Inflammatory macrophage treated with lipopolysaccharide for 1 hour (primary cell): ENCODE data around the gene SYTL1.
"Not testable (repeated sequence)": the region's sequence is repeated elsewhere in the genome, so short reads cannot be mapped to it uniquely, and the experiment has no call there.

Source experiments
- DNase-seq, 2 donors: peaks; one replicate each; pipeline ENCODE4 v3.0.0-alpha.2; 2020 to 2022

The SYTL1 gene

DNA sequence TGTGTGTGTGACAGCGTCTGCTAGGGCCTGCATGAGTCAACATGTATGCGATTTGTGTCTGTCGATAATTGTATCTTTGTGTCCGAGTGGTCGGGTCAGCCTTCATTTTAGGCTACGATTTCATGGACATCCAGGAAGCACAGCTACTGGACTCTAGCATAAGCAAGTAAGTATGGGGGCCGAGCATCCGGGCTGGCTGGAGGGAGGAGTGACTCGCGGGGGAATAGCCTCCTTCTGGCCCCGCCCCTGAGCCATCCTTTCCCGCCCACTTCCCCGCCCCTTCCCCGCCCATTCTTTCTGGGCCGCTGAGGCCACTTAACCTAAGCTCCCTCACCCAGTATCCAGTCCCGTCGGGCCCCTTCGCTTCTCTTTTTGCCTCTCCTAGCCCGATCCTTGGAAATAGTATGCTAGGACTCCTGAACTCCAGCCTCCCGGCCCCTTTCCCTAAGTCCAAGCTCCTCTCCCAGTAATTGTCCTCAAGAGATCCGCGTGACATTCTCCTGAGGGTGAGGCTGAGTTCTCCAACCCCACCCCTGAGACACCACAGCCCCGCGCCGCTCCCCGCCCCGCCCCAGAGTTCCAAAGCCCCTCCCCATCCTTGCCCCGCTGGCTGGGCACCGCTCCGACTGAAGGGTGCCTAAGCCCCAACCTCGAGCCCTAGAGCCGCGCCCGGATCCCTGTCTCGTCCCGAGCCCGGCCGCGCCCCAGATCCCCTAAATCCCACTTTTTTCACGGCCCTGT lies 23.7 kb downstream of the SYTL1 start:
- DNase-seq = peak; percentile 78 to 93

DNA sequence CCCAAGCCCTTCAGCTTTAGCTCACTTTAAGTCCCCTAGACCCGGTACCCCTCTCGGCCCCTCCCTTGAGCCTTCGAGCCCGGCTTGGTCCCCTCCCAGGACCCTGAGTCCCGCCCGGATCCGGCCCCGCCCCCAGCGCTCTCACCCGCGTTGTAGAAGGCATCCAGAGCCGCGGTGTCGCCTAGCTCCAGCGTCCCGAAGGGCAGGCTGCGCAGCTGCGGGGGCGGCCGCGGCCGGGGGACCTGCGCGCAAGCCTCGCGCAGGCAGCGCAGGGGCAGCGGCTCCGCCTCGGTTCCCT lies 24.2 kb downstream of the SYTL1 start:
- peak; percentile 71 to 74 for DNase-seq

DNA sequence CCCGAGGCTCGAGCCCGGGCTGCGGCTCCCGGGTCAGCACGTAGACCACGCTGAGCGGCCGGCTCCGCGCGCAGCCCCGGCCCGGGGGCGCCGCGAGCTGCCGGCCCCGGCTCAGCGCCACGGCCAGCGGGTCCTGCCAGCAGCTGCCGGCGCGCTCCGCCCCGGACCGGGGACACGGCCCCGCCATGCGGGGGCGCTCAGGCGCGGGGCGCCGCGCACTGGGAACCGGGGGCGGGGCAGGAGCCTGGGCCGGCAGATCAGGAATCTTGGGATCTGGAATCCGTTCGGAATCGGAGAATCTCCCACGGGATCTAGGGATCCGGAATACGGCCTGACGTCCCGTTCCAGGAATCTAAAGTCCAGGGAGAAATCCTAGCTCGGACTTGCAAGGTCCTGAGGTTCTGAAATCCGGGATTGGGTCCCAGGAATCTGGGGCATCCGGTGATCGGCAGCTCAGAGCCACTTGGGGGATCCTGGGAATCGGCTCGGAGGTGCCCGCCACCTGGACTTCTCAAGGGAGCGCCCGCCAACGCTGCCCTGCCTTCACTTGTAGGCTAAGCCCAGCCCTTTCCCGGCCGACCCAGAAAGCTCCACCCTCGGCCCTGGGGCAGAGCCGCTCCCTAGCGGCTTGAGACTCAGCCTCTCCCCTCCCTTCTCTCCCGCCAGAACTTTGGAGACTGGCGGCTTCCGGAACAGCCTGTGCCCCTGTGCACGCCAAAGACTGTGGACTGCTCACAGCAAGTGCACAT lies 24.8 kb downstream of the SYTL1 start, which contains the start of gene MAP3K6:
Gene MAP3K6 (minus strand): TSS at position 551 of the 749 bp plus-strand sequence. CDS start 364 bp downstream, at position 187.
- DNase-seq = peak; percentile 56 to 59

DNA sequence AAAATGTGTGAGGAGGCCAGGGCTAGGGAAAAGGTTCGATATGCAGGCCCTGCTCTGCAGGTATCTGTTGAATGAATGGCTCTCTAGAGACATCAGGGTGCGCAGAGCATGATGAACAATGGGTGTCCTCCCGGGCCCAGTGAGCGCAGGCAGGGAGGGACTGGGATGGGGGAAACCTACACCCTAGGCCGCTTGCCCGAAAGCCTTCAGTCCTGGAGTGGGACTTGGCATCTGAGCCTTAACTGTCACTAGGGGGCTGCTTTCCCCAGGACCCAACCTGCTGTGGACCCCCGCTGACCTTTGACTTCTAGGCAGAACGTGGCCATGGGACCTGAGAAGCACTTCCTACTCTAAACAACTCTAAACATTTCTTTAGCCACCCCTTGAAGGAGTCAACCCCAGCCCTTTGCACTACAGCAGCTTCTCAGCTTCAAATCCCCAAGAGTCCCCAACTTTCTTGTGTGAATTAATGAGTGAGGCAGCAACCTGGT lies 25.4 kb downstream of the SYTL1 start:
- DNase-seq = no peak

DNA sequence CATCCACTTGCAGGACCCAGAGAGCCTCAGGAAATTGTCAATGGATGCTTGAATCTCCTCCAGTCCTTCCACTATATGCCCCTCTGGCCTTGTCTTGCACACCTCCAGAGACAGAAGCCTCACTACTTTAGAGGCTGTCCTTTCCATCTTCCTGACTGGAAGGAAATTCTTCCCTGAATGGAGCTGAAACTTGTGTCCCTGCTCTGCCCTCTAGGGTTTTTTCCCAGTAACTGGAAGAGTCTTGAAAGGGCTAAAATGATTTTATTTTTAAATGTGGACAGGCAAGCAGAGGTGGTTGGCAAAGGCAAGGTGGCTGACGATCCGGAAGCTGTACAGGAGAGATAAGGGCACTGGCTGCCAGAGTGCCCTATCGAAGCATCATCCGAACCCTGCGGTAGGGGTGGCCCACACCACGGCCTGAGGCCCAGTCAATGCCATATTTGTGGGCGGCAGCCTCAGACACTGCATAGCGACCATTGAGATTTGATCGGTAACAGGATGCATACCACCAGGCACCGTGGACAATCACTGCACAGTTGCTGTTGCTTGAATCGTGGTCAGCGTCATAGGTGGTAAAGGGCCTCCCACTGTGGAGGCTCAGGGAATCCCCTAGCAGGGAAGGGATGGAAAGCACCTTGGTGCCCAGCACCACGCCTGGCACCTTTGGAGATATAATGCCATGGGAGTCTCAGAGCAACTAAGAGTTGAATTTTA lies 27.2 kb downstream of the SYTL1 start:
- no peak for DNase-seq

DNA sequence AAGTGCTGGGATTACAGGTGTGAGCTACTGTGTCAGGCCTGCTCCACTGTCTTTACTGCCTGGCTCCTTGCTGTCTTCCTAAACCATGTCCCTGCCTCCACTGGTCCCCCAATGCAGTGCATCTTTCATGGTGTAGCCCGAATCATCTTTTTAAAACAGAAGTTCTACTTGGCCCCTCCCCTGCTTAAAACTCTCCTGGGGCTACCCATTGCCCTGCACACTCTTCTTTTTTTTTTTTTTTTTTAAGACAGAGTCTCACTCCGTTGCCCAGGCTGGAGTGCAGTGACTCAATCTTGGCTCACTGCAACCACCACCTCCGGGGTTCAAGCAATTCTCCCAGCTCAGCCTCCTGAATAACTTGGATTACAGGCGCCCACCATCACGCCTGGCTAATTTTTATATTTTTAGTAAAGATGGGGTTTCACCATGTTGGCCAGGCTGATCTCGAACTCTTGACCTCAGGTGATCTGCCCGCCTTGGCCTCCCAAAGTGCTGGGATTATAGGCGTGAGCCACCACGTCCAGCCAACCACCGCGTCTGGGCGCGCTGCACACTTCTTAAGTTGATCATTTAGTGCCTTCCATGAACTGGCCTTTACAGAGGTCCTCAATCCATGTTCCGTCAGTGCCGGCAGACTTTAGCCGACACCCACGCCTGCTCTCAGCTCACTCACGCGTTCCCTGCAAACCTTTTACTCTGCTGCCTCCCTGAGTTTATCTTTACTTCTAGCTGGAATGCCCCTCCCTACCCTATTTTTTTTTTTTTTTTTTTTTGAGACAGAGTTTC lies 30.4 kb downstream of the SYTL1 start:
- no peak for DNase-seq

DNA sequence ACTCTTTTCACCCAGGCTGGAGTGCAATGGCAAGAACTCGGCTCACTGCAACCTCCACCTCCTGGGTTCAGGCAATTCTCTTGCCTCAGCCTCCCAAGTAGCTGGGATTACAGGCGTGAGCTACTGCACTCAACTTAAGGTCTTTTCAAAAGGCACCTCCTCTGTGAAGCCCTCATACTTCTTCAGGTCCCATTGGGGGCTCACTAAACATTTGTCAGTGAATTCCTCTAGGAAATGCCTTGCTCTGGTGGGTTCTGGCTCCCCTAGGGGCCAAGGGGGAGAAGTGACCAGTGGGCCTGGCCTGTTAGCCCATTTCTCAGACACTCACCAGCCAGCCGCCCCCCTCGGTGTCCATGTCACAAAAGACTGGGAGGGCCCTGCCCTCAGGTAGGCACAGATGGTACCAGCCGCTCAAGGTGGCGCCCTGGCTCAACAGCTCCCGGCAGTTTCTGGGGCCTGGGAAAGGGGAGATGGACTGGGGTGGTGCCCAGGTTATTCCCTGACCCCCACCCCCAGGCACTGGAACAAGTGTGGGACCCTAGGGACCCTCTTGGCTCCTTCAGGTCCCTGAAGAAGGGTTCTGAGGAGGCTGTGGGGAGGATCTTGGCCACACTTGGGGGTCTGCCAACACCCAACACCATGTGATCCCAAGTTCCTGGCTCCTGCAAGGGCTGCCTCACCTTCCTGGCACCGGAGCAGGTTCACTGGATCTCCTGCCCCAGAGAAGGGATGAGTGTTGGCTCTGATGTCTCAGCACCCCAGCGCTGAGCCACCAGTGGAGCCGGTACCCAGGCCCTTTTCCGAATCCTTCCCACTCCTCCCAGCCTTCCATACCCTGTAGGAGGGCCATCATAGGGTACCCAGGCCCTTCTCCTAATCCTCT lies 31.2 kb downstream of the SYTL1 start:
- DNase-seq = no peak

DNA sequence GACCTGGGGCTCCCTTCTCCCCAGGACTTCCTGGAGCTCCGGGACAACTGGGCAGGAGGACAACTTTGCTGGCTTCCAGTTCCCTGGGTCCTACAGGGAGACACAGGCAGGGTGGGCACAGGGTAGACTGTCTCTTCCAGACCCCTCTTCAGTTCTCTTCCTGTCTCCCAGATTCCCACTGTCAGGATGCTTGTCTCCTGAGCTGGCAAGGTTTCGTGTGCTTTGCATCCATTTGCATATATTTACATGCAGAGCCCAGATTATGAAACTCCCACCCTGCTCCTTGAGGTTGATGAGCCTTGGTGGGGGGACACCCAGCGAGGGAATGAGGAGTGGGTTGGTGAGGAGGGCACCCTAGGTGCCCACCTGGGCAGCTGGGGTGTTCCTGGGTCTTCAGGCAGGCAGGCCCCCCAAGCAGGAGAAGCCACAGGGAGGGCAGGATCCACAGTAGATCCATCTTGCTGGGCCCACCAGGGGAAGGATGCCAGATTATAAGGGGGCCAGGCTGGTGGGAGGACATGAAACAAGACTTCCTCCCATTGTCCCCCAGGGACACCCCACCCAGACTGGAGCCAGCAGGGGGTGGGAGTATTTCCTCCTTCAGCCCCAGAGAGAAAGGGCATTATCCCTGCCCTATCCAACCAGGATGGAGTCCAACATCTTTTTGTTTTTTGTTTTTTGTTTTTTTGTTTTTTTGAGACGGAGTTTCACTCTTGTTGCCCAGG lies 32.7 kb downstream of the SYTL1 start, which contains the start of gene FCN3:
Gene FCN3 (minus strand): TSS at position 463 of the 725 bp plus-strand sequence. CDS start 6 bp downstream, at position 457.
- no peak for DNase-seq

DNA sequence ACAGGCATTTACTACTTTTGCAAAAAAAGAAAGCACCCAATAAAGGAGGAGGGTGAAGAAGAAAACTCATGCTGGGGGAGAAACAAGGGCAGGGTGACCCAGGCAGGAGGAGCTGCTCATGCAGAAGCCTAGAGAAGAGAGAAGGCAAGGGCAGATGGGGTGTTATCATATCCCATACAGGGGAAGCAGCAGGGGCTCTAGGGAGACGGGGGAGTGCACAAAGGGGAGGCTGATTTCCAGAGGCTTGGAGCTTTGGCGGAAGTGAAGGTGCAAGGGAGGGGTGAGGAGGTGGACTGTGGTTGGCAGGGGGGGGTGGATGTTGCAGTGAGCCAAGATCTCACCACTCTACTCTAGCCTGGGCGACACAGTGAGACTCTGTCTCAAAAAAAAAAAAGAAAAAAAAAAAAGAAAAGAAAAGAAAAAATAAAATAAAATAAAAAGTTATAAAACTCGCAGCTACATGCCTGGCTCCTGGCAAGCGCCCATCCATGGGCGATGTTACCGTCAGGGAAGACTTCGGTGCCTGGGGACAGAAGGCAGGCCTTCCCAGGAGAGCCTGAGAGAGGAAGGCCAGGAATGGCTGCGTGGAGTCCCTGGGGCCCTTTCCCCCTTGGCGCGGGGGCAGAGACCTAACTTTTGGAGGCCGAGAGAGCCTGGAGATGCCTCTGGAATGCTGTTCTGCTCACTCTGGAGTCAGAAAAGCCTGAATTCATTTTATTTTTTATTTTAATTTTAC lies 36.1 kb downstream of the SYTL1 start:
- no peak for DNase-seq

DNA sequence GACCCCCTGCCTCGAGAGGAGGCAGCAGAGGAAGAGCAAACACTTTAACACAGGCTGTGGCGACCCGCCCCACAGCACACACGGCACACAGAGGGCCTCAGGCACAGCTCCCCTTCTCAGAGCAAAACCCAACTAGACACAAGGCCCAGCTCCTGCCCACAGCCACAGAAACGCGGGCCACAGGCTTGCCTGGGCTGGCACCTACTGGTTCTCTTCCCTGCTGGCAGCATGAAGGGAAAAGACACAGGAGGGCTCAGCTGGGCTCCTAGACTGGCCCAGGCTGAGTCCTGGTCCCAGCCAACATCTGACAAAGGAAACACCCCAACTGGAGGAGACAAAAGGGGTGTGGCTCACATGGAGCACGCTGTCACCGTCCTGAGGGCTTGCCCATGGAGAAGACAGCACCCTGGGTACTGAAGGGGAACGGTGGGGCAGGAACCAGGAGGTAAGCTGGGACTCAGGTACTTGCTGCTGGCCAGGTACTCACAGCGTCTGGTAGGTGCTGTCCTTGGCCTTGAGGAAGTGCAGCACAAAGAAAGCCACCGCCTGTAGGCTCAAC lies 37.8 kb downstream of the SYTL1 start:
- DNase-seq = no peak

DNA sequence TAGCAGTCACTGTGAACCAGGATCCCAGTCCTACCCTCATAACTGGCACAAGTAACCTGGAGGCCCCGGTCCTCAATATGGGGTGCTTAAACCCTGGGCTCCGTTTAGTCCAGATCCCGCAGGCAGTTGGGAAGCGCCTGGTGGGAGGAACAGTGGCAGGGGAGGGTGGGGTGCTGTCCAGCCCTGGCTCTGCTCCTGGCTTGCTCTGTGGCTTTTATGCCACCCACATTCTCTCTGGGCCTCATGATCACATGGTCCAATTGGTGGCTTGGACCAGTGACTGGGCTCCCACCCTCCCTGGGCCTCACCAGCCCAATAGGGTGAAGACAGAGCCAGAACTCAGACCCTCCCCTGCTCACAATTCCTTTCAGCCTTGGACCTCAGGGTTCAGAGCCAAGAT lies 38.4 kb downstream of the SYTL1 start:
- peak in 1 of 2 donors; percentile 34 for DNase-seq

DNA sequence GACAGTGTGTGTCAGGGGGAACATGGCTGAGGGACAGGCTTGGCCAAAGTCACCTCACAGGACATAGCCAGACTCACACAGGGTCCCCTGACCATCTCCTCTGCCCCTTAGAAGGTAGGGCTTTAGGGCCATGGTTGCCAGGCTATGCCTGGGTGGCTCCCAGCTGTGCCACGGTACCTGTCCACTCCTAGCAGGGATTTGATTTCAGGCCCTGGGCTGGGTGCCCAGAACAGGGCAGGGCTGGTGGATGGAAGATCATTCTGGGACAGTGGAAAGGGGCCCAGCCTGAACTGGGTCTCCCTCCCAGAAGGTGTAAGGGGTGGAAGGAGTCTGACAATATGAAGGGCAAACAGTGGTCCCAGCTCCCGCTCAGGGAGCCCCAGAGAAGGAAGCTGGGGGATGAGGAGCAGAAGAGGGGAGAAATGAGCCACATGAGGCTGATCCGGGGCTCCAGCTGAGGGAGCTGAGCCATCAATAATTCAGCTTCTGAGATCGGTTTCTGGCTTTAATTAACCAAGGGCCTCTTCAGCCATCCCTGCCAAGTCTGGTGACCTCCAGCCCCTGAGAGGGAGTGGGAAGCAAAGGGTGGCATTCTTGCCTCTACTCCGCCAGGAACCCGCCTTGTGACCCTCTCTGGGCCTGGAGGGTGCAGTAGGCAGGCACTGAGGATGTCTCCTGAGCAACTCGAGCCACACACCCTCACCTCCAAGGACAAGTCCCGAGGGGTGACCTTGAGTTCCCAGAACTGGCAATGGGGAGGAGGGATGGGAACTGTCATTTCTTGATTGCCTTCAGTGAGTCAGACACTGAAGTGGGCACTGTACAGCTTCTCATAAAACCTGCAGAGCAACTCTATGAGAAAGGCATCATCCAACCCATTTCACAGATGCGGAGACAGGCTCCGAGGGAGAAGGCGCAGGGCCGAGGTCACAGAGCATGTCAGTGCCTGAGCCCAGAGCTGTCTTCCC lies 39.2 kb downstream of the SYTL1 start:
- no peak for DNase-seq

DNA sequence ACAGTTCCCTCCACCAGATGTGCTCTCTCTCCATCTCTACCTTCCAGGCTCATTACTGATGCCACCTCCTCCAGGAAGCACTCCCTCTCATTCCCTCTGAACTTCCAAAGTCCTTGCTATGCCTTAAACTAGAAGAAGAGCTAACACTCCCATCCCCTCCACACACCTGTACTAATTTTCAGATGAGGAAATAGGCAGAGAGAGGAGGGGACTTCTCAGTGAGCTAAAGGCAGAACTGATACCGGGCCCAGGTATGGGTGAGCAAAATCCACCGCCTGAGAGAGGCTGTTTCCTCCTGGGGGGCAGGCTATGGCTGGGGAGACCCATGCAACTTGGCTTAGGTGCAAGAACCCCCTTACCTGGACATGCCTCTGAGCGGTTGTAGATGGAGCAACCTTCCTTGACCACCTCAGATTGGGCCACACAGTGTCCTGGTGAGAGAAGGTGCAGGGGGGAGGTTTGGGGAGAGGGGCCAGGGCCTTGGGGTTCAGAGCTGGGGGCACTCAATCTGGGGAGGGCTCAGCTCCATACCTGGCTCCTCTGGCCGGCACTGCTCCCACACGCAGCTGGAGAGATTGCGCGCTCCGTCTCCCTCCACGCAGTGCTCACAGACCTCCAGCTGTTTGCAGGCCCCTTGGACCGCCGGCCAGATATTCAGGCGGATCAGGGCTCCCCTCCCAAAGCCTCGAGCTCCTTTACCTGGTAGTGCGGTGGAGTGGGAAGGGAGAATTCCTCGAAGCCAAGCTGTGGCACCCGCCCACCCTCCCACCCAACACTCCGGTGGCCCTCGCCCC lies 40.3 kb downstream of the SYTL1 start:
- DNase-seq = no peak

DNA sequence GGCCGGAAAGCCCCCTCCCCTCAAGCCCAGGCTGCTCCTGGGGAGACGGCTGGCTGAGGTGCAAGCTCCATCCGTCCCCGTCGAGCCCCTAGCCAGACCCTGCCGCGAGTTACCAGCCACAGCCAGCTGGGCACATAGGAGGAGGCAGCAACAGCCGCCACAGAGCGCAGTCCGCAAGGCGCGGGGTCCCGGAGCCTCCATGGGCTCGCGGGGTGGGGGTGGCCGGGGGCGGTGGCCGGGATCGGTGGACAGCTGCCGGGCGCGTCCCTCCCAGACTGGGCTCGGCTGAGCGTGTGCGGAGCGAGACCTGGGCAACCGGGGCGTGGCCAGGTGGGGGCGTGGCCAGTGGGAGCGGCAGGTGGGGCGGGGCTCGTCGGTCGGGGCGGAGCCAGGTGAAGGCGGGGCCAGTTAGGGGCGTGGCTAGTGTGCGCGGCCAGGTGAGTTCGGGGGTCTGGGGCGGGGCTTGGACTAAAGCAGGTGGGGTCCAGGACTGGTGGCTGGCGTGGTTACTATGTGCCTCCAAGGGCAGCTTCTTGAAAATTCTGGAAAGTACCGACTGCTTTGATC lies 41.3 kb downstream of the SYTL1 start, which contains the start of gene CD164L2:
Gene CD164L2 (minus strand): TSS at position 295 of the 567 bp plus-strand sequence. CDS start 94 bp downstream, at position 201.
- no peak for DNase-seq

DNA sequence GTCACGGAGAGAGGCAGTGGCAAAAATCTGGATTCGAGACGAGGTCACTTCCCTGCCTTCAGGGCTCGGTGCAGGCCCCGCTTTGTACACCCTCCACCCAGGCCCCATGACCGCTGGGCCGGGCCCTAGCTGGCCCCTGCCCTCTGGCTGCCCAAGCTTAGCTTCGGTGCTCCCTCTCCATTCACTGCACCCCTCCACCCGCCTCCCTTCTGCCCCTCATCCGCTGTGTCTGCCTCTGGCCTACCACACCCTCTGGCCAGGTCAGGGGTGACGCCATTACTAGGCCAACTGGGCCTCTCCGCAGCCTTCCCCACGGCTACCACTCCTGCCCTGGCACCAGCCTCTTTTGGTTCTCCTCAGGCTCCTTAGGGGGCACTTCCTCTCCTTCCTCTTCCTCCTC lies 41.8 kb downstream of the SYTL1 start:
- no peak for DNase-seq

DNA sequence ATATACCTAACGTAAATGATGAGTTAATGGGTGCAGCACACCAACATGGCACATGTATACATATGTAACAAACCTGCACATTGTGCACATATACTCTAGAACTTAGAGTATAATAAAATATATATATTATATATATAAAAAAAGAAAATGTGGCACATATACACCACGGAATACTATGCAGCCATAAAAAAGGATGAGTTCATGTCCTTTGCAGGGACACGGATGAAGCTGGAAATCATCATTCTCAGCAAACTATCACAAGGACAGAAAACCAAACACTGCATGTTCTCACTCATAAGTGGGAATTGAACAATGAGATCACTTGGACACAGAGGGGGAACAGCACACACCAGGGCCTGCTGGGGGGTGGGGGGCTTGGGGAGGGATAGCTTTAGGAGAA lies 43.0 kb downstream of the SYTL1 start:
- not testable (repeated sequence) for DNase-seq

DNA sequence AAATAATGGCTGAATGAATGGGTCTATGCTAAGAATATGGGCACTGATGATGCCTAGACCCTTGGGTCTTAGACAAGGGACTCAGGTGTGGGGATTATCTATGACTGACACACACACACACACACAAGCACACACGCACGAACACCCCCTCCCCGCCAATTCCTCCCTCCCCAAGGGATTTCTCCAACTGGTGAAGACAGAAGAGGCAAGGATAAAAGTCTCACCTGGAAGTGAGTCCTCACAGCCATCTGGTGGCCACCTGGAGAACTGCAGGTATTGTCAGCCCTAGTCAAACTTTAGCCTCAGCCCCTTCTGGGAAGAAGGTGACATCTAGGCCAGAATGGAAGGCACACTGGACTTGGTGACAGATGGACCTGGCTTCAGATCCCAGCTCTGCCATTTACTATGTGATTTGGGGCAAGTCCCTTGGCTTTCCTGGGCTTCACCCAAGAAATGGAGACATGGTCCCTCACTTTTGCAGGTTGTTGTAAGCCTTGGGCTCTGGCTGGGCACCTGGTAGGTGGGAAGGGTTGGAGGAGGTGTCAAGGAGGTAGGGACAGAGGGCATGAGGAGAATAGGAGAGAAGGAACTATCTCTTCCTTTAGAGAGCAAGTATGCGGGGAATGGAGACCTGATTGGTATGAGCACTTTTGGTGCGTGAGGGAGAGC lies 46.6 kb downstream of the SYTL1 start:
- peak in 1 of 2 donors; percentile 64 for DNase-seq
